GM12864 (cell line): ENCODE measurements around the gene SEC22C.

Experiments used
- DNase-seq: peaks from one replicate; pipeline ENCODE4 v3.0.0-alpha.2; 2011; ENCODE audit warnings: low read depth
- H3K4me3 ChIP-seq: 2 replicates; pipeline ENCODE4 v1.5.1; 2011; ENCODE audit warnings: mild to moderate bottlenecking, low read depth, low read length, control low read depth
- CTCF ChIP-seq: IDR thresholded peaks from 2 replicates; pipeline ENCODE4 v1.5.1; 2011; ENCODE audit warnings: low read depth, mild to moderate bottlenecking, moderate library complexity, low read length, control low read depth, inconsistent platforms; ENCODE audit errors: missing control alignments

SEC22C gene

DNA sequence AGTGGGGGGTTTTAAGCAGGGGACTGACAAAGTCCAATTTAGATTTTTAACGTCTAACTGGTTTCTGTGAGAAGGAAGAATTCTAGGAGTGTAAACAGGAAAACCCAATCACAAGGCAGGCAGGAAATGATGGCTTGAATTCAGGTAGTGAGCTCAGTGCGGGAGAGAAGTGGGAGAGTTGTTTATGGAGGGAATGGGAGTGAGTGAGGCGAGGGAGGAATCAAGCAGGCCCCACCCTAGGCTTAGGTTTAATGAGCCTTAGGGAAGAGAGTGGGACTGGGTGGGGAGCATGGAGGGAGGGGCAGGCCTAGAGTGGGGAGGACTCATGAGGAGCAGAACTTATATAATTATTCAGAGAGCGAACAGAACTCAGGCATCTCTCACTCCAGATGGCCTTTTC, 61.4 kb downstream of the SEC22C start:
- DNase-seq: no peak
- no peak overlapping the region for H3K4me3 ChIP-seq
- no peak for TF ChIP-seq CTCF

- H3K4me3 ChIP-seq: no peak overlapping the region
- DNase-seq: no peak
- TF ChIP-seq CTCF: no peak
Observed at GRCh38 chr3:42519568-42519962, 62.2 kb downstream of the SEC22C start.

GRCh38 chr3:42518800-42519567, 62.8 kb downstream of the SEC22C start:
- no peak overlapping the region for H3K4me3 ChIP-seq
- DNase-seq: no peak
- TF ChIP-seq CTCF: peak; percentile 26

DNA sequence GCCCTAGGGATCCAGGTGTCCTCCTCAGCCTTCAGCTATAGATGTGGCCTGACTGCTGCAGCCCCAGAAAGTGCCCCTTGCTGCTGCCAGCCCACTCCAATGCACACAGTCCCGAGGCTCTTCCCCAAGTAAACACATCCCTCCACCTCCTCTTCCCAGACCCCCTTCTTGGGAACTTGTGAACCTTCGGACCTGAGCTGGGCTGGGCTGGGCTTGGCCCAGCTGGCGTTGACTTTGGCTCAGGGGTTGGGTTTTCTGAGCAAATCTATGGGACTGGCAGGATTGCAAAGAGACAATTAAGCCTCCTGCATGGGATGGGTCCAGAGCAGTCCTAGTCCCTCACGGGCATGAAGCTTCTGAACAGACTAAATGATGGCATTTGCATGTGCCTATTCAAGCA, 64.7 kb downstream of the SEC22C start:
- no peak overlapping the region for H3K4me3 ChIP-seq
- no peak for TF ChIP-seq CTCF
- DNase-seq: no peak

DNA sequence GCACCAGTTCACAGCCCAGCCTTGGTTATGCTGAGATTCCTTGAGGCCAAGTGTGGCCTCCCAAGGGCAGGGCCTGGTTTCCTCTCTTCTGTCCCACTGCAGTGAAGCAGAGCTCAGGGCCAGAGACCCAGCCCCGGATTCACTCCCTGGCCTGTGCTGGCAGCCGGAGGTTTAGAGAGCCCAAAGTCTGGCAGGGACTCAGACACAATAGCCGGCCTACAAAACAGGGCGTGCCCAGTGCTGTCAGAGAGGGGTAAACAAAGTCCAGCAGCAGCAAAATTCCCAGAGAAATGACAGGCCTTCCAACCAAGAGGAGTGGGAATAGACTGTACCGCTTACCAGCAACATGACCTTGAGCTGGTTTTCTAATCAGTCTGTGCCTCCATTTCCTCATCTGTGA, 65.3 kb downstream of the SEC22C start:
- no peak for TF ChIP-seq CTCF
- no peak overlapping the region for H3K4me3 ChIP-seq
- no peak for DNase-seq

- H3K4me3 ChIP-seq: no peak overlapping the region
- no peak for TF ChIP-seq CTCF
- DNase-seq: no peak
Observed at GRCh38 chr3:42515976-42516375, 65.8 kb downstream of the SEC22C start.

GRCh38 chr3:42515391-42515916, 66.3 kb downstream of the SEC22C start:
- no peak for DNase-seq
- H3K4me3 ChIP-seq: no peak overlapping the region
- TF ChIP-seq CTCF: no peak
